Neuronal stem cell (in vitro differentiated cells): ENCODE results near the gene S100A8.

Source experiments
- DNase-seq: peaks from one replicate; pipeline ENCODE4 v3.0.0-alpha.2; 2013; ENCODE audit warnings: low spot score
- H2AFZ ChIP-seq: one replicate; pipeline ENCODE4 v1.6.1; 2013; ENCODE audit warnings: mild to moderate bottlenecking, low read length, inconsistent platforms
- H2AK5ac ChIP-seq: 2 replicates; pipeline ENCODE4 v1.6.1; 2013; ENCODE audit warnings: low read depth, mild to moderate bottlenecking, inconsistent platforms, low read length, moderate library complexity, mixed read lengths
- H2BK120ac ChIP-seq: 2 replicates; pipeline ENCODE4 v1.6.1; 2013; ENCODE audit warnings: low read depth, mild to moderate bottlenecking, inconsistent platforms, low read length, moderate library complexity, mixed read lengths
- H2BK12ac ChIP-seq: one replicate; pipeline ENCODE4 v1.6.1; 2013; ENCODE audit warnings: low read length, inconsistent platforms
- H2BK15ac ChIP-seq: 2 replicates; pipeline ENCODE4 v1.6.1; 2013; ENCODE audit warnings: mild to moderate bottlenecking, low read length, inconsistent platforms, mixed read lengths
- H2BK5ac ChIP-seq: one replicate; pipeline ENCODE4 v1.6.1; 2013; ENCODE audit warnings: inconsistent platforms, mild to moderate bottlenecking, low read length, moderate library complexity
- H3K14ac ChIP-seq: one replicate; pipeline ENCODE4 v1.6.1; 2013; ENCODE audit warnings: low read length, inconsistent platforms
- H3K18ac ChIP-seq: 2 replicates; pipeline ENCODE4 v1.6.1; 2013; ENCODE audit warnings: low read length, inconsistent platforms
- H3K23ac ChIP-seq: 2 replicates; pipeline ENCODE4 v1.6.1; 2013; ENCODE audit warnings: low read depth, mild to moderate bottlenecking, mixed read lengths, low read length, inconsistent platforms; ENCODE audit not compliant: poor library complexity
- H3K27ac ChIP-seq: replicated peaks from 3 replicates; pipeline ENCODE4 v1.5.1; 2013; ENCODE audit warnings: low read length, inconsistent platforms
- H3K27me3 ChIP-seq, 3 experiments: 2 replicates each; pipeline ENCODE4 v1.6.1; 2013; ENCODE audit warnings: low read length in 3 of 3, mild to moderate bottlenecking in 2 of 3, inconsistent platforms in 1 of 3, low read depth in 1 of 3, mixed read lengths in 1 of 3, moderate library complexity in 1 of 3; ENCODE audit not compliant: control insufficient read depth in 3 of 3, insufficient read depth in 3 of 3
- H3K36me3 ChIP-seq, 2 donors: replicated peaks in 1 of 2; 2 replicates each; pipeline ENCODE4 v1.6.1; 2013; ENCODE audit warnings: low read length in 2 of 2; ENCODE audit not compliant: control insufficient read depth in 2 of 2, insufficient read depth in 2 of 2
- H3K4ac ChIP-seq: 2 replicates; pipeline ENCODE4 v1.6.1; 2013; ENCODE audit warnings: inconsistent platforms, mild to moderate bottlenecking, low read length, moderate library complexity
- H3K4me1 ChIP-seq, 2 donors: 1 replicate in 1 of 2; 2 replicates in 1 of 2; pipeline ENCODE4 v1.6.1; 2013; ENCODE audit warnings: low read length in 2 of 2, low read depth in 1 of 2; ENCODE audit not compliant: control insufficient read depth in 2 of 2, insufficient read depth in 1 of 2
- H3K4me2 ChIP-seq: one replicate; pipeline ENCODE4 v1.6.1; 2013; ENCODE audit warnings: mild to moderate bottlenecking, low read length, inconsistent platforms; ENCODE audit not compliant: insufficient read depth, poor library complexity, severe bottlenecking
- H3K4me3 ChIP-seq, 2 donors: 2 replicates each; pipeline ENCODE4 v1.5.1; 2013; ENCODE audit warnings: low read length in 2 of 2, mild to moderate bottlenecking in 2 of 2, inconsistent platforms in 1 of 2, moderate library complexity in 1 of 2
- H3K79me1 ChIP-seq: one replicate; pipeline ENCODE4 v1.6.1; 2013; ENCODE audit warnings: low read depth, mild to moderate bottlenecking, inconsistent platforms, low read length, moderate library complexity
- H3K9ac ChIP-seq: one replicate; pipeline ENCODE4 v1.6.1; 2013; ENCODE audit warnings: mild to moderate bottlenecking, low read depth, low read length, inconsistent platforms; ENCODE audit not compliant: poor library complexity
- H3K9me3 ChIP-seq, 2 donors: replicated peaks in 1 of 2; 2 replicates each; pipeline versions ENCODE3 to v1.6.1; 2013; ENCODE audit warnings: low read length in 2 of 2, mild to moderate bottlenecking in 2 of 2, inconsistent platforms in 1 of 2, low read depth in 1 of 2, mixed read lengths in 1 of 2, moderate library complexity in 1 of 2; ENCODE audit not compliant: control insufficient read depth in 2 of 2, insufficient read depth in 1 of 2
- H4K8ac ChIP-seq: one replicate; pipeline ENCODE4 v1.6.1; 2013; ENCODE audit warnings: low read depth, mild to moderate bottlenecking, inconsistent platforms, low read length, moderate library complexity
- H4K91ac ChIP-seq: one replicate; pipeline ENCODE4 v1.6.1; 2013; ENCODE audit warnings: low read length, low read depth, mild to moderate bottlenecking, inconsistent platforms; ENCODE audit not compliant: poor library complexity
- WGBS, 2 donors: extraction: QIAGEN DNeasy Blood & Tissue Kit; methylation state at CpG; one replicate each; pipeline ENCODE4 v1.1.7; 2013; ENCODE audit warnings: missing lambda C conversion rate in 2 of 2, mixed read lengths in 1 of 2; ENCODE audit not compliant: insufficient read length in 2 of 2, insufficient replicate concordance in 1 of 2; ENCODE audit errors: extremely low coverage in 2 of 2; 5-methylcytosine and 5-hydroxymethylcytosine counted together

Gene S100A8

GRCh38 chr1:153394391-153394790 is 3.5 kb upstream of the S100A8 start:
- Histone ChIP-seq H2BK12ac (no peak overlapping the region), H3K27ac (no peak overlapping the region), H3K27me3 (peaks cover 0 to 44% (median 0%) of the 10 kb centered on the region in 3 experiments), H3K23ac (no peak overlapping the region), H3K18ac (peak overlapping the region; percentile 16), H3K9me3 (no peaks in the 10 kb centered on the region), H3K4me3 (no peak overlapping the region), H3K4me1 (no peaks in the 10 kb centered on the region), H4K91ac (no peak overlapping the region), H3K4ac (no peak overlapping the region), H2BK15ac (no peak overlapping the region), H2BK120ac (no peak overlapping the region), H2AK5ac (no peak overlapping the region), H2BK5ac (no peak overlapping the region), H4K8ac (no peak overlapping the region), H3K9ac (no peak overlapping the region), H3K36me3 (no peaks in the 10 kb centered on the region), H2AFZ (no peak overlapping the region), H3K14ac (no peak overlapping the region), H3K79me1 (no peaks in the 10 kb centered on the region), H3K4me2 (no peak overlapping the region)
- DNase-seq = no peak
- no CpG with 5 or more reads among the region's 5 CpGs for WGBS, 2 donors

GRCh38 chr1:153393926-153394325 is 3.1 kb upstream of the S100A8 start:
- H3K4me2 ChIP-seq = no peak overlapping the region
- H2BK120ac ChIP-seq = no peak overlapping the region
- no peaks in the 10 kb centered on the region for H3K79me1 ChIP-seq
- H2BK5ac ChIP-seq = no peak overlapping the region
- H3K9me3 ChIP-seq = no peaks in the 10 kb centered on the region
- H2BK12ac ChIP-seq = no peak overlapping the region
- H2BK15ac ChIP-seq = no peak overlapping the region
- H3K27ac ChIP-seq = no peak overlapping the region
- H3K9ac ChIP-seq = no peak overlapping the region
- peaks cover 0 to 44% (median 0%) of the 10 kb centered on the region in 3 experiments for H3K27me3 ChIP-seq
- no peak overlapping the region for H3K14ac ChIP-seq
- H3K18ac ChIP-seq = no peak overlapping the region
- DNase-seq = no peak
- no peak overlapping the region for H2AFZ ChIP-seq
- H3K36me3 ChIP-seq = no peaks in the 10 kb centered on the region
- peak overlapping the region in 1 of 2 donors; percentile 38 for H3K4me3 ChIP-seq
- H3K23ac ChIP-seq = no peak overlapping the region
- H4K91ac ChIP-seq = no peak overlapping the region
- H4K8ac ChIP-seq = no peak overlapping the region
- WGBS, 2 donors = no CpG with 5 or more reads among the region's 6 CpGs
- H3K4ac ChIP-seq = no peak overlapping the region
- H3K4me1 ChIP-seq = no peaks in the 10 kb centered on the region
- no peak overlapping the region for H2AK5ac ChIP-seq

GRCh38 chr1:153392822-153393221 is 1.9 kb upstream of the S100A8 start:
- peaks cover 0 to 42% (median 0%) of the 10 kb centered on the region in 3 experiments for H3K27me3 ChIP-seq
- WGBS, 2 donors = no CpG with 5 or more reads among the region's 3 CpGs
- no peak overlapping the region for H3K4me2 ChIP-seq
- no peak overlapping the region for H2BK5ac ChIP-seq
- no peak overlapping the region for H3K14ac ChIP-seq
- H2AK5ac ChIP-seq = no peak overlapping the region
- no peak overlapping the region for H3K23ac ChIP-seq
- H2BK120ac ChIP-seq = no peak overlapping the region
- DNase-seq = no peak
- no peak overlapping the region for H4K91ac ChIP-seq
- no peak overlapping the region for H3K9ac ChIP-seq
- no peaks in the 10 kb centered on the region for H3K36me3 ChIP-seq
- no peaks in the 10 kb centered on the region for H3K79me1 ChIP-seq
- H3K27ac ChIP-seq = no peak overlapping the region
- no peak overlapping the region for H4K8ac ChIP-seq
- H3K18ac ChIP-seq = no peak overlapping the region
- no peak overlapping the region for H2BK15ac ChIP-seq
- no peaks in the 10 kb centered on the region for H3K9me3 ChIP-seq
- no peak overlapping the region for H2BK12ac ChIP-seq
- no peaks in the 10 kb centered on the region for H3K4me1 ChIP-seq
- H2AFZ ChIP-seq = no peak overlapping the region
- no peak overlapping the region for H3K4me3 ChIP-seq
- H3K4ac ChIP-seq = no peak overlapping the region

- Histone ChIP-seq H2BK5ac (no peak overlapping the region), H3K27ac (no peak overlapping the region), H3K9me3 (no peaks in the 10 kb centered on the region), H2AFZ (no peak overlapping the region), H2BK15ac (no peak overlapping the region), H2BK12ac (no peak overlapping the region), H4K8ac (no peak overlapping the region), H3K79me1 (no peaks in the 10 kb centered on the region), H3K4me3 (no peak overlapping the region), H3K4ac (no peak overlapping the region), H2AK5ac (no peak overlapping the region), H3K14ac (no peak overlapping the region), H3K4me1 (no peaks in the 10 kb centered on the region), H3K18ac (no peak overlapping the region), H2BK120ac (no peak overlapping the region), H3K9ac (no peak overlapping the region), H3K36me3 (no peaks in the 10 kb centered on the region), H3K27me3 (peaks cover 0 to 37% (median 0%) of the 10 kb centered on the region in 3 experiments), H3K23ac (no peak overlapping the region), H4K91ac (no peak overlapping the region), H3K4me2 (no peak overlapping the region)
- no peak for DNase-seq
- WGBS, 2 donors = no CpG with 5 or more reads among the region's 3 CpGs
These were observed 1.4 kb upstream of the S100A8 start for GRCh38 chr1:153392258-153392657.
